K562 (cell line): ENCODE results near the gene PHAX.

Source experiments
- FOS ChIP-seq: IDR thresholded peaks from 3 replicates; pipeline ENCODE4 v1.6.1; 2011; ENCODE audit not compliant: insufficient read length; ENCODE audit errors: extremely low read depth
- LARP7 ChIP-seq: fragments of 450-650 bp; IDR thresholded peaks from 2 replicates; pipeline ENCODE4 v1.6.1; 2016
- NR2F6 ChIP-seq: fragments of 450-650 bp; formaldehyde crosslinking; IDR thresholded peaks from 2 replicates; pipeline ENCODE4 v1.4.0; 2020; ENCODE audit warnings: mild to moderate bottlenecking
- POLR2AphosphoS5 ChIP-seq: IDR thresholded peaks from 2 replicates; pipeline ENCODE4 v1.6.1; 2011; ENCODE audit warnings: mild to moderate bottlenecking, low read depth, low read length, moderate library complexity; ENCODE audit not compliant: control insufficient read depth, insufficient read depth
- SNRNP70 ChIP-seq: fragments of 200-400 bp; formaldehyde crosslinking; optimal IDR thresholded peaks from 2 replicates; pipeline ENCODE3; 2017; ENCODE audit warnings: low read depth, low read length
- ZC3H11A ChIP-seq: IDR thresholded peaks from 2 replicates; pipeline ENCODE4 v1.6.1; 2012; ENCODE audit warnings: low read depth, low read length, improper control_type of control experiment
- TF ChIP-seq, protein P1 (sequence below), 3 experiments: IDR thresholded peaks in 2 of 3; conservative IDR thresholded peaks in 1 of 3; 2 replicates each; pipeline ENCODE4 v1.5.1; 2011 to 2012; ENCODE audit warnings: low read length in 3 of 3, mild to moderate bottlenecking in 3 of 3, control low read depth in 2 of 3, improper control_type of control experiment in 1 of 3, inconsistent platforms in 1 of 3, low read depth in 1 of 3, mixed read lengths in 1 of 3, moderate library complexity in 1 of 3; ENCODE audit not compliant: insufficient read depth in 2 of 3
- TF ChIP-seq, protein P2 (sequence below): fragments of 250-450 bp; sonication (Bioruptor Pico); IDR thresholded peaks from 2 replicates; pipeline ENCODE4 v1.4.0; 2020; ENCODE audit warnings: mild to moderate bottlenecking, moderate library complexity
- TF ChIP-seq, protein P3 (sequence below): fragments of 250-450 bp; sonication (Bioruptor Pico); IDR thresholded peaks from 2 replicates; pipeline ENCODE4 v1.8.0; 2021; ENCODE audit warnings: moderate library complexity, mild to moderate bottlenecking, inconsistent platforms
- TF ChIP-seq, protein P4 (sequence below), 2 experiments: fragments of 450-650 bp; formaldehyde crosslinking in 1 of 2; IDR thresholded peaks; 2 replicates each; pipeline versions ENCODE4 v1.4.0 to v1.6.1; 2014 to 2020; ENCODE audit warnings: mild to moderate bottlenecking in 2 of 2, borderline replicate concordance in 1 of 2, low read depth in 1 of 2

DNA sequence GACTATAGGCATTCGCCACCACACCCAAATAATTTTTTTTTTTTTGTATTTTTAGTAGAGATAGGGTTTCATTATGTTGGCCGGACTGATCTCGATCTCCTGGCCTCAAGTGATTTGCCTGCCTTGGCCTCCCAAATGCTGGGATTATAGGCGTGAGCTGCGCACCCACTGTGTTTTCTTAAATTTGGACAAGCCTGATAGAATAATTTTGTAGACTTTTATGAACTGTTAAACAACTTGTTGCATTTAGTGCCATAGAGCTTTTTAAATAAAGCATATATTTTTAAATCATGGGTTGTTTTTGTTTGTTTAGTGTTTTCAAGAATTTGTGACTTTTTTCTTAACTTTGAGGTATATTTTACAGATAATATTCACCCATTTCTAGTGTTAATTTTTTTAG, 4.8 kb downstream of the PHAX start:
- TF ChIP-seq, protein P1, sequence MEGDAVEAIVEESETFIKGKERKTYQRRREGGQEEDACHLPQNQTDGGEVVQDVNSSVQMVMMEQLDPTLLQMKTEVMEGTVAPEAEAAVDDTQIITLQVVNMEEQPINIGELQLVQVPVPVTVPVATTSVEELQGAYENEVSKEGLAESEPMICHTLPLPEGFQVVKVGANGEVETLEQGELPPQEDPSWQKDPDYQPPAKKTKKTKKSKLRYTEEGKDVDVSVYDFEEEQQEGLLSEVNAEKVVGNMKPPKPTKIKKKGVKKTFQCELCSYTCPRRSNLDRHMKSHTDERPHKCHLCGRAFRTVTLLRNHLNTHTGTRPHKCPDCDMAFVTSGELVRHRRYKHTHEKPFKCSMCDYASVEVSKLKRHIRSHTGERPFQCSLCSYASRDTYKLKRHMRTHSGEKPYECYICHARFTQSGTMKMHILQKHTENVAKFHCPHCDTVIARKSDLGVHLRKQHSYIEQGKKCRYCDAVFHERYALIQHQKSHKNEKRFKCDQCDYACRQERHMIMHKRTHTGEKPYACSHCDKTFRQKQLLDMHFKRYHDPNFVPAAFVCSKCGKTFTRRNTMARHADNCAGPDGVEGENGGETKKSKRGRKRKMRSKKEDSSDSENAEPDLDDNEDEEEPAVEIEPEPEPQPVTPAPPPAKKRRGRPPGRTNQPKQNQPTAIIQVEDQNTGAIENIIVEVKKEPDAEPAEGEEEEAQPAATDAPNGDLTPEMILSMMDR (IDR thresholded peaks at IDR 0.05 in 2 of 3, conservative IDR thresholded peaks at IDR 0.05 in 1 of 3; ENCODE audit: insufficient read depth in 2 of 3, low read depth in 1 of 3, low read length in 3 of 3) = no peak
- TF ChIP-seq NR2F6 (CRISPR knock-in tag) (no peak), POLR2AphosphoS5 (no peak), LARP7 (no peak), ZC3H11A (no peak), SNRNP70 (no peak), FOS (no peak)
- TF ChIP-seq, protein P2, sequence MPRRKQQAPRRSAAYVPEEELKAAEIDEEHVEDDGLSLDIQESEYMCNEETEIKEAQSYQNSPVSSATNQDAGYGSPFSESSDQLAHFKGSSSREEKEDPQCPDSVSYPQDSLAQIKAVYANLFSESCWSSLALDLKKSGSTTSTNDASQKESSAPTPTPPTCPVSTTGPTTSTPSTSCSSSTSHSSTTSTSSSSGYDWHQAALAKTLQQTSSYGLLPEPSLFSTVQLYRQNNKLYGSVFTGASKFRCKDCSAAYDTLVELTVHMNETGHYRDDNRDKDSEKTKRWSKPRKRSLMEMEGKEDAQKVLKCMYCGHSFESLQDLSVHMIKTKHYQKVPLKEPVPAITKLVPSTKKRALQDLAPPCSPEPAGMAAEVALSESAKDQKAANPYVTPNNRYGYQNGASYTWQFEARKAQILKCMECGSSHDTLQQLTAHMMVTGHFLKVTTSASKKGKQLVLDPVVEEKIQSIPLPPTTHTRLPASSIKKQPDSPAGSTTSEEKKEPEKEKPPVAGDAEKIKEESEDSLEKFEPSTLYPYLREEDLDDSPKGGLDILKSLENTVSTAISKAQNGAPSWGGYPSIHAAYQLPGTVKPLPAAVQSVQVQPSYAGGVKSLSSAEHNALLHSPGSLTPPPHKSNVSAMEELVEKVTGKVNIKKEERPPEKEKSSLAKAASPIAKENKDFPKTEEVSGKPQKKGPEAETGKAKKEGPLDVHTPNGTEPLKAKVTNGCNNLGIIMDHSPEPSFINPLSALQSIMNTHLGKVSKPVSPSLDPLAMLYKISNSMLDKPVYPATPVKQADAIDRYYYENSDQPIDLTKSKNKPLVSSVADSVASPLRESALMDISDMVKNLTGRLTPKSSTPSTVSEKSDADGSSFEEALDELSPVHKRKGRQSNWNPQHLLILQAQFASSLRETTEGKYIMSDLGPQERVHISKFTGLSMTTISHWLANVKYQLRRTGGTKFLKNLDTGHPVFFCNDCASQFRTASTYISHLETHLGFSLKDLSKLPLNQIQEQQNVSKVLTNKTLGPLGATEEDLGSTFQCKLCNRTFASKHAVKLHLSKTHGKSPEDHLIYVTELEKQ = no peak
- TF ChIP-seq, protein P3, sequence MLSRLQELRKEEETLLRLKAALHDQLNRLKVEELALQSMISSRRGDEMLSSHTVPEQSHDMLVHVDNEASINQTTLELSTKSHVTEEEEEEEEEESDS (CRISPR knock-in tag) = no peak
- TF ChIP-seq, protein P4, sequence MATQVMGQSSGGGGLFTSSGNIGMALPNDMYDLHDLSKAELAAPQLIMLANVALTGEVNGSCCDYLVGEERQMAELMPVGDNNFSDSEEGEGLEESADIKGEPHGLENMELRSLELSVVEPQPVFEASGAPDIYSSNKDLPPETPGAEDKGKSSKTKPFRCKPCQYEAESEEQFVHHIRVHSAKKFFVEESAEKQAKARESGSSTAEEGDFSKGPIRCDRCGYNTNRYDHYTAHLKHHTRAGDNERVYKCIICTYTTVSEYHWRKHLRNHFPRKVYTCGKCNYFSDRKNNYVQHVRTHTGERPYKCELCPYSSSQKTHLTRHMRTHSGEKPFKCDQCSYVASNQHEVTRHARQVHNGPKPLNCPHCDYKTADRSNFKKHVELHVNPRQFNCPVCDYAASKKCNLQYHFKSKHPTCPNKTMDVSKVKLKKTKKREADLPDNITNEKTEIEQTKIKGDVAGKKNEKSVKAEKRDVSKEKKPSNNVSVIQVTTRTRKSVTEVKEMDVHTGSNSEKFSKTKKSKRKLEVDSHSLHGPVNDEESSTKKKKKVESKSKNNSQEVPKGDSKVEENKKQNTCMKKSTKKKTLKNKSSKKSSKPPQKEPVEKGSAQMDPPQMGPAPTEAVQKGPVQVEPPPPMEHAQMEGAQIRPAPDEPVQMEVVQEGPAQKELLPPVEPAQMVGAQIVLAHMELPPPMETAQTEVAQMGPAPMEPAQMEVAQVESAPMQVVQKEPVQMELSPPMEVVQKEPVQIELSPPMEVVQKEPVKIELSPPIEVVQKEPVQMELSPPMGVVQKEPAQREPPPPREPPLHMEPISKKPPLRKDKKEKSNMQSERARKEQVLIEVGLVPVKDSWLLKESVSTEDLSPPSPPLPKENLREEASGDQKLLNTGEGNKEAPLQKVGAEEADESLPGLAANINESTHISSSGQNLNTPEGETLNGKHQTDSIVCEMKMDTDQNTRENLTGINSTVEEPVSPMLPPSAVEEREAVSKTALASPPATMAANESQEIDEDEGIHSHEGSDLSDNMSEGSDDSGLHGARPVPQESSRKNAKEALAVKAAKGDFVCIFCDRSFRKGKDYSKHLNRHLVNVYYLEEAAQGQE (IDR thresholded peaks at IDR 0.05; ENCODE audit: borderline replicate concordance) = no peak
- TF ChIP-seq, protein P4 (CRISPR knock-in tag; IDR thresholded peaks at IDR 0.05; ENCODE audit: low read depth) = no peak
